Measurements from ENCODE around the gene CYTIP. TPM values are rescaled to one million over a fixed set of nuclear protein-coding genes. Genes with fewer than 3 reads are reported as not detected.

Gene CYTIP
- polyA plus RNA-seq, 12 donors: 0.17 to 4.4 (median 0.63) TPM; not detected in 2

DNA sequence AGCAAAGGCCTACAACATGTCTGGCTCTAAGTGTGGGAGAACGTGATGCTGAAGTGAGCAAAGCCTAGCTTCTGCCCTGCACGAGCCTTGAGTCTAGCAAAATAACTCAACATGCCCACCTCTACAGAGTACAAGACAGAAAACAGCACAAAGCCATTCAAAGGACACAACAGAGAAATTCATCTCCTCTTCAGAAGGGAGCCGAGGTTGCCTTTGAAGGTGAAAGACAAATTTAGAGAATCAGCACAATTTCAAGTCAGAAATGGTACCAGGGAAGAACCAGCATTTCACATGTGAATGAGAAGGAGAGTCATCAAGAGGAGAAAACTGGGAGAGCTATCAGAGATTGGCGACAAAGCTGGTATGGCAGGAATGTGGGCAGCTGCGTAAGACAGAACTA is 21.7 kb upstream of the CYTIP start:
- no peak for DNase-seq

DNA sequence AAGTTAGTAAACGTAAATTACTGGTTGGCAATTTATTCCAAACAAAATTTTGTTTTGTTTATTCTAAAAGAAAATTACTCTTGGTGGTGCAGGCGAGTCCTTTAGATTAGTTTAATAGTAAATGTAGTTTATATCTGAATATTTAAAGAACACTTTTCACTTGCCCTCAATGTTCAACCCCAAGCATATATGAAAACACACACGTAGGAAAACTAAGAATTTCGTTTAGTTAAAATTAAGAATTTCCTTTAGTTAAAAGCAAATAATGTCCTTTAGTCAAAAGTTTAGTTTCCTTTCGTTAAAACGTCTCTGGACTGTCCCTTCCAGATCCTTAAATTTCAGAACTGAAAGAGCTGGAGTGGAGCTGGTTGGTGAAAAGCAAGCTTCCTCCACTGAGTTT is 19.1 kb upstream of the CYTIP start:
- no peak for DNase-seq

DNA sequence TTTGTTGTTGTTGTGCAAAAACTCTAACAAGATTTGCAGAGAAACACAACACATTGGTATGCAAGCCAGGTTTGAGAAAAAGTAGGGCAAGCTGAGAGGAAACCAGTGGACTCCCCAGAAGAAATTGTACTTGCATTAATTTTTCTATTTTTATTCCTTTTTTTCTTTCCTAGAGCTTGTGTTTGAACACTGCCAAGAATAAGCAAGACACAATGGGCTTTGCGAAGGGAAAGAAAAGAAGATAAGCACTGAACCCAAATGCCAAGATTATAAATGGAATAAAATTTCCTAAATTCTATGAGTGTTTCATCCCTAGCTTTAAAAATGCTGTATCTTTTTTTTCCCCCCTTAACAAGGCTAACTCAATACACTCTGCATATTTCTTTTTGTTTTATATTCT is 17.0 kb upstream of the CYTIP start:
- DNase-seq: no peak

DNA sequence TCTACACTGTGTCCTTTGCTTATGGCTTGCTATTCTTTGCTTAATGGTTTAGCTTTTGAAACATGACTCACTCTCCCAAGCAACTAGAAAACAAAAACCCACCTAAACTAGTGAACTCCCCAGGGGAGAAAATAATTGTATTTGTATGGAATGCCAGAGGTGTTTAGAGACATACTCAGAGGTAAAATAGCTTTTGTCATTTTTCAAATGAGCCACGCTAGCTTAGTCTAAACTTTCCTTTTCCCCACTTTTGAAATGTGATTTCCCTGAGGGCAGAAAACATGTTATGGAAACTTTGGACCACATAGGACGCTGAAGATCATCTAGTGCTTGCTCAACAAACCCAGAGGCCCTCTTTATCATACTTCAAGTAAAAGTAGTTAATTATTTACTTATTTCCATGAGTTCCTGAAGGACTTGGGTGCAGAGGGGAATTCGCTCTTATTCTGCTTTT is 16.5 kb upstream of the CYTIP start:
- no peak for DNase-seq

DNA sequence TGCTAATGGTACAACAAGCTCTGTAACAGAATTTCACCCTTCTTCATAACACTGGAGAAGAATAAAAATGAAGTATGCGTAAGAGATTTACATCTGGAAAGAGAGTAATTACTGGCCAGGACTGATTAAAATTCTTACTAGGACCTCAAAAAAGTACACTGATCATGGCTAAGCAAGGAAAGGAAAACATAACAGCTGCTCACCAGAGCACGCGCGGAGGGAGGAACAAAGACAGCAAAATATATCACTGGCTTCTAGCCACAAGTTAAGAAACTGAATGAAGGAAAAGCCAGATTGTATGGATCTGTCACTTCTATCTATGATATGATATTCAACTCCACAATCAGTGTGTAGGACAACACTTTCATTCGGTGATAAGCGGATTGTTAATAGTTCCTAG is 15.6 kb upstream of the CYTIP start:
- DNase-seq: no peak

DNA sequence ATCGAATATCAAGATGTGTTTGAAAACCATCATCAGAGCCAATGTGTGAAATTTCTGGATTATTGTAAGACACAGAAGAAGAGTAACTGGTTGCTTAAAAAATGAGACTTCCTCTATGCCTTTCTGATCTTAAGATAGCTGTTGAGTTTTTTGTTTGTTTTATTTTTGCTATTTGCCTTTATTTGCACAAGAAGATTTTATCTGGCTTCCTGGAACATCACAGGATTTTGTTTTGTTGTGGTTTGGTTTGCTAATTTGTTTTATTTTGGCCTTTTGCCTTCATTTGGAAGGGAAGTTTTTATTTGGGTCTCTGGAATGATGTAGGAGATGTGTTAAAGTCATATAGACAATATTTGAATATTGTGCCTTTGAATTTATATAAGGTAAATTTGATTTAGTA is 3.9 kb upstream of the CYTIP start:
- DNase-seq: no peak

DNA sequence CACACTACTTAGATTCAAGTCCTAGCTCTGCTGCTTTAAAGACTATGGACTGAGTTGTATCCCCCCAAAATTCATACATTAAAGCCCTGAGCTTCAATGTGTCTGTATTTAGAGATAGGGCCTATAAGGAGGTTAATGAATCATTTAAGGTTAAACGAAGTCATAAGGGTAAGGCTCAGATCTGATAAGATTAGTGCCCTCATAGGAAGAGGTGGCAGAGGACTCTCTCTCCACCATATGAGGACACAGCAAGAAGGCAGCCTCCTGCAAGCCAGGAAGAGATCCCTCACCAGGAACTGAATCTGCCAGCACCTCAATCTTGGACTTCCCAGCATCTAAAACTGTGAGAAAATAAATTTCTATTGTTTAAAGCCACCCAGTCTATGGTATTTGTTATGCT is 3.1 kb upstream of the CYTIP start:
- DNase-seq: no peak

DNA sequence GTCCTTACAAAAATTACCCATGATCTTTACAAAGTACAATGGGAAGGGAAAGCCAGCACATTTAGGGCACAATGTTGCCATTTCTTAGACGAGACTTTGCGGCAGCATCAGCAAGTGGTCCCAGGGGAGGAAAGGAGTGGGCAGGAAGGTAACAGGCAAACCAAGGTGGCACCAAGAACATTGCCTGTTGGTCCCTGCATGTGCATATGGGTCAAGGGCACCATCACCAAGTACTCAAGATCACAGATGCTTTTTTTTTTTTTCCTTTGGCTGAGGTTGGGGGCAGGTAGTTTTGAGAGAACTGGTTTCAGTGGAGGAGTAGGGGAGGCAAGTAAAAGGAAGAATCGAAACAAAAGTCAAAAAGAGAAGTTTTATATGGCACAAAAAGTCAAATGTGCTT is 752 bp upstream of the CYTIP start:
- DNase-seq: no peak

DNA sequence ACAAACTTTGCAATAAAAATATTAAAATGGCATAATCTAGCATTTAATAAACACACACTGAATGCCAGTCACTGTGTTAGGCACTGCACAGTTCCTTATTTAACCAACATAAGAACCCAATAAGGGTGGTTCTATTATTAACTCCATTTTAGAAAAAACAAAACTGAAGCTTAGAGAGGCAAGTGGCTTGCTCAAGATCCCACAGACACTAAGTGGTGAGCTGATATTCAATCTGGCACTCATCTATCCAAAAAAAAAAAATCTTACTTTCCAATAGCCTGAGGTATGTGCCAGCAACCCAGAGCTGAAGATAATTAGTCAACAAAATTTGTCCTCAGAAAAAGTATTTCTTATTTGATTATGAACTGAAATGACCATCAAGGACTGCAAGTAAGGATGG is 799 bp downstream of the CYTIP start:
- DNase-seq: no peak

DNA sequence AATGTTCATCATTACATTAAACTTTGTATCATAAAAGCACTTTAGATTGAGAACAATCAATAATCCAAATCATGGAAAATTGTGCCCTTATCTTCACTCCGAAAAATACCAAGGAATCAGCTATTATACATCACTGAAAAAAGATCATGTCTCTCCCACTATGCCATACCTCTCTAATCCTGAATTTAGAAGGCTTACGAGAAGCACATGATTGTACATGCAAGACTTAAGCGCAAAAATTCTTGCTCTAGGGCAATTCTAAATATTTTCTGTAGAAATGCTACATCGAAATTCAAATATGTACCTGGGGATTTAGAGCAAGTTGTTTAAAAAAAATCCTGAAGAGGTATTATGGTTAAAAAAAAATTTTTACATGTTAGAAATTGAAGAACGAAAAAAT is 1.3 kb downstream of the CYTIP start:
- no peak for DNase-seq

DNA sequence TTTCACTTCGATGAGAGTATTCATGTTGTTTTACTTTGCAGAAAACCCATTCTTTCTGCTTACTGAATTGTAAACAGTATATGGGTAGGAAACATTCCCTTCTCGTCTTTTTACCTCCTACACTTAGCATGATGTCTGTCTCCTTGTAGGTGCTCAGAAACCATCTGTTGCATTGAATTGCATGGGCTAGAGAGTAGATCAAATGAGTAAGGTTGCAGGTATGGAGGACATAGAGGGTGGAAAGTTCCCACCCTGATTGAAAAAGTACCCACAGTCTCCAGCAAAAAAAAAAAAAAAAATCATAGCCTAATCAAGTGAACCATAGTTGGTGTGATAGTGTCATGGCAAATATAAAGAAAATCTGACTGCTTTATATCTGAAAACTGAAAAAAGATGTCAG is 1.7 kb downstream of the CYTIP start:
- no peak for DNase-seq

DNA sequence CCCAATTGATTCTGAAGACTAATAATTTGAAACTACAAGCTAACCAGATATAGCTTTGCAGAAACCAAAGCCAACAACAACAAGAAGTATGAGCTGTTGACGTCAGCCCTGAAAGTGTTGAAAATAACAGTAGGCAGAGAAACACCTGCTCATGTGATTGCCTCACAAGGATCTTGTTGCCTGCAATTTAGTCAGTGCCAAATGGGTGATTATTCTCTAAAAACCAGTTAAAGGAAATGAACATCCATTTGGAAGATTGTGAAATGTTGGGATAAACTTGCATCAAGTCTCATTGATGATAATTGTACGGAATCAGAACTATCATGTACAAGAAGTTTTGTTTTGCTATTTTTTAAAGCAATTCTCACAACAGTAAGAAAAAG is 2.8 kb downstream of the CYTIP start:
- DNase-seq: no peak

DNA sequence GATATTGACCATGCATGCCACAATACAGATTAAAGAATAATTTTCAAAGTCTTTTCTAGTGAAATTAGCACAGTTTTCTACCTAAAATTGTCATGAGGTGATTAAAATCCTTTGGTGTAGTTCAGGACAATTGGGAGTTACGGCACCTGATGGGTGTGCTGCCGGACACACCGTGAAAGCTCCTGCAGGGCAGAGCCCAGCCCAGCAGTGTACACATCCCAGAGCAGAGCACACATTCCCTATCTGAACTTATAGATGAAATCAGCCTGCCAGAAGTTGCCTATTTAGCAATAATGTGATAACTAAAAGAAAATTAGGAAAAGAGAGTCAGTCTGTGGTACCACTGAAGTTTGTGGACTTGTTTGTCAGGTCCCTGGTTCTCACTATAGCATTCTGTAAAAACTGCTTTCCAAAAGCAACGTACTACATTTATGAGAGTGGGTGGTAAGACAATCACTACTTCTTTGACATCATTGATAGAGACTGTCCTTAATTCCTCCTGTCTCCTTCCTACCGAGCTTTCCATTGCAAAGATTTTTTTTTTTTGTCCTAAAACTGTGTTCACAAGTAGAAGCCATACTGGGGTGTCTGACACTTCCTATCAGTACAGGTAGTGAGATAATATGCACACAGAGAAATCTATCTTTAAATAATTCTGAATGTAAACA is 3.4 kb downstream of the CYTIP start:
- no peak for DNase-seq

DNA sequence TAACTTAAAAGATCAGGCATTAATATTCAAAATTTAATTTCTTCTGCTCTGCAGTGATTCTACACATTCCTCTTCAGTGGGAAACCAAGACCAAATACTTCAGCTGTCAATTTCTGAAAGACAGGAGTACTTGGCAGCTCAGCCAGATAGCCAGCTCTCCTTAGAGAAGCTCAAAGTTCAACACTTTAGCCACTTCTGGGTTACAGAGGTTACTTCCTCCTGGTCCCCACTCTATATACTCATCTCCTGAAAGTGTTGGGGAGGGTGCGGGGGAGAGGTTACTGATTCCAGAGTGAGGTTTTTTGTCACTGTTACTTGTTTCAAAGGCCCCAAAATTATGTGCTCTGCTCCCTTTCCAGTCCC is 4.1 kb downstream of the CYTIP start:
- DNase-seq: no peak

DNA sequence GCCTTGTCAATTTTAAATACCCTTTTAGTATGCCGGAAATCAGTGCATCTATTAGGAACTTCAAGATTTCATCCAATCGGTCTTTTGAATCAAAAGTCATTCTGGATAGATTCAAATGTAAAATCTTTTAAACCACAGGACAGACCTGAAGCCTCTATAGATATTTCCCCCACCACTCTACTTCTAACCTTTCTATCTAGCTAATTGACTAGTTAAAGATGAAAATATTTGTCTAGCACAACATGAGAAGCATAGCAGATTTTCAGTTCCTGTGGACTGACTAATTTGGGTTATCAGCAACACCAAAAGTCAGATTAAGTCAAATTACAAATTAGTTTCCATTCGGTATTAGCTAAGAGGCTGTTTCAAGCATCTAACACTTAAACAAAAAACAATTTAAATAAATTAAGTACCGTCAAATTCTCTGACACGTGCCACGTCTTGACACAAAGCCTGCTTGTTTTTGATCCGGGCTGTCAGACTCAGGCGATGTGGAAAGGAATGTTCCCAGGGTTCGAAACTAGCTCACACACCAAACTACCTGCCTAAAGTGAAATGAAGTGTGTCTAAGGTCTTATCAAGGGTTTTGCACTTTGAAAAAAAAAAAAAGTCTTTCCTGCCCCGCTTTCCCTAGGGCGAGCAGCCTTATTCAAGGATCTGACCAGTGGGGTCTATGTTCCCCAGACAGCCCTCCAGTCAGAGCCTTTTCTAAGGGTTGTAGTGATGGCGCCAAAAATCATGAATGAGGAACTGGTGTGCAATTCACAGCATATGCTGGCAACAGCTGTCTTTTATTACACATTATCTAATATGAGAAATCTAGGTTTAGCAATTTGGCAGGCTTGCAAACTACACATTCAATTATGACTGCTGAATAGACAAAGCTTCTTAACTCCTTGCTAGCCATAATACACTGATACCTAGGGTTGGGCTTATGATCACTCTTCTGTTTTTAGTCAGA is 4.7 kb downstream of the CYTIP start:
- no peak for DNase-seq

DNA sequence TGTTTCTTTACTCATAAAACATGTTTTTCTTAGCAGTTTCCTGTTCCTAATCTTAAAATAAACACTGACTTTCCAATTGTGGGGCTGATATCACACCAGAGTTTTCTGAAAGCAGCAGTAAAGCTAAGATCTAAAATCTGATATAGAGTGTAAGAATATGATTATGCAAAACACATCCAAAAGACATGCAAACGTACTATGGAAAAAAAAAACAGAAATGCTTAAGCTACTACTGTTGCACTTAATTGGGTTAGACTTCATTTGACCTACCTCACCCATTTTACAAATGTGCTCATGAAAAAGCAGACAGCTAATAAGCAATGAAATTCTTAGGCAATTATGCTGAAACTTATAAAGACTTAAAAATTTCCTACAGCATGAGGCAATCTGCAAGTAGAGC is 10.5 kb downstream of the CYTIP start:
- DNase-seq: no peak

DNA sequence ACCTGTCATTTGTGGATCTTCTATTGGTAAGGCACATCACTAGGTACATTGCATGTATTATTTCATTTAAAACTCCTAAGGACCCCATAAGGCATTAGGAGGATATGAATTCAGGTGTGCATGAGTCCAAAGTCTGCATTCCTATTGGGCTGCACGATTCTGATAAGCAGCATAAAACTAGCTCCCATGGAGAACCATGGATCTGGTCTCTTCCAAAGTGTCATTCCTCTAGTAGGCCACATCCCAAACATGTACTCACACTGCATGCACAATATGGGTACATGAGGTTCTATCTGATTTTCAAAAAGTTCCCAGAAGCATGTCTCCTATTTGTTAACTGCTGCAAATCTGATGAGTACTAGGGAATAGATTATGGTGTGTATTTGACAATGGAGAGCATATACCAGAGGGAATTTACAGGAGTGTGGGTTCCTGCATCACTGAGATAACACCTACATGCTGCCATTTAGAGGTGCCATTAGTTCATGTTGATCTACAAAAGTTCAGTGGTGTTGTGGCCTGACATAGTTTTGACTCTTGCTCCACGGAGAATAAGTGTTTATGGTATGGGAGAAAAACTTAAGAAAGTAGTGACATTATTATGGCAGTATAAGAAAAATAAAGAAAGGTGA is 11.3 kb downstream of the CYTIP start:
- DNase-seq: no peak

DNA sequence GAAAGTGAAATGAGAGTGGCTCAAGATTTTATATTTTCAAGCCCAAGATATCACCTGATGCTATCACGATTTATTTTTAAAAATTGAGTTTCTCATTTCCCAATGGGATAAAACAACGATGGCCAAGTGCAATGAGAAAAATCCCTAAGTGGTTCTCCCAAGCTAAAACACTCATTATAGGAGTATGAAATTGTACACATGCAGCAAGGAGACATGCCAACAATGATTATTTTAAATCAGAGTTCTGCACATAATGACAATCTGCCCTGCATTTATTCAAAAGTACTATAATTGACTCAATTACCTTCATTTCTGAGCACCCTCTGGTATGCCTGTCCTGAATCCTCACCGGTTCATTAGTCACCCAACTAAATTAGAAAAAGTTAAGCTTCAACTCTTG is 12.7 kb downstream of the CYTIP start:
- no peak for DNase-seq

DNA sequence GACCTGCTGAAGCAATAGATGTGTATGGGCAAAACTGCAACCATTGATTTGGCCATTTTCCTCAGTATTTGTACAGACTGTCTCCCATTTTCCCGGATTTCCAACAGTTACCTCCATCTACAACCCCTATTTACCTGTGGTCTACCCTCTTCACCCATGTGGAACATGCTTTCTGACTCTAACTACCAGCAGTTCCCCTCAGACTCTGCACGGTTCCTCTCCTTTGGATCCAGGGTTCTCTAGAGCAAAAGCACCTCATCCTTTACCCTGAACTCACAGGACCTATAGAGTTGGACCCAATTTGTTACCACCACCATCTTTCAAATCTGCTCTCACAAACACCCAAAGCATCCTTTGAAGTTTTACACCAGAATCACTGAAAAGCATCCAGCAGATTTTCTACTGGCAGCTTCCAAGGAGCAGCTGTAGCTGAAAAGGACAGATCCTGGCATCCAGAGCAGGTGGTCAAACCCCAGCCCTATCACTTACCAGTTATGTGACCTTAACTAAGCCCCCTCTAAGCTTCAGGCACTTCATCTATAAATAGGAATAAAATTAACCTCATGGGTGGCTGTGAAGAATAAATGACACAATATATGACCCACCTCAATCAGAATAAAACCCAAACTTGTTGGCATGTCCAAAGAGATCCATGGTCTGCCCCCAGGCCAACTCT is 15.3 kb downstream of the CYTIP start:
- DNase-seq: no peak

DNA sequence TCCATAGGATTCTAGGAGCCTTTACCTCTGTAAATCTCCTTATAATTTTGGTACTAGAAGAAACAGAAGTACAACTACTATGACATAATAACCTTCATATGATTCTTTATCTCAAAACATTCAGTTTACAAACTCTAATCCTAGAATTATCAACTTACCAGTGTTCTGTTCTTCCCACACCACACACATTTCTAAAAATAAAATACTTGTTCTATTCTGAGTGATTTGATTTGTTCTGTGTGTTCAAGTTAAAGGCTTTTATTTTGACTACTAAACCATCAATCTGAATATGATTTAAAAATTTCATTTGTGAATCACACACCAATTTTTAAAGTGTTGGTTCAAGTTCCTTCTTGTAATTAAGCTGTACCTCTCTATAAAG is 16.0 kb downstream of the CYTIP start:
- no peak for DNase-seq

DNA sequence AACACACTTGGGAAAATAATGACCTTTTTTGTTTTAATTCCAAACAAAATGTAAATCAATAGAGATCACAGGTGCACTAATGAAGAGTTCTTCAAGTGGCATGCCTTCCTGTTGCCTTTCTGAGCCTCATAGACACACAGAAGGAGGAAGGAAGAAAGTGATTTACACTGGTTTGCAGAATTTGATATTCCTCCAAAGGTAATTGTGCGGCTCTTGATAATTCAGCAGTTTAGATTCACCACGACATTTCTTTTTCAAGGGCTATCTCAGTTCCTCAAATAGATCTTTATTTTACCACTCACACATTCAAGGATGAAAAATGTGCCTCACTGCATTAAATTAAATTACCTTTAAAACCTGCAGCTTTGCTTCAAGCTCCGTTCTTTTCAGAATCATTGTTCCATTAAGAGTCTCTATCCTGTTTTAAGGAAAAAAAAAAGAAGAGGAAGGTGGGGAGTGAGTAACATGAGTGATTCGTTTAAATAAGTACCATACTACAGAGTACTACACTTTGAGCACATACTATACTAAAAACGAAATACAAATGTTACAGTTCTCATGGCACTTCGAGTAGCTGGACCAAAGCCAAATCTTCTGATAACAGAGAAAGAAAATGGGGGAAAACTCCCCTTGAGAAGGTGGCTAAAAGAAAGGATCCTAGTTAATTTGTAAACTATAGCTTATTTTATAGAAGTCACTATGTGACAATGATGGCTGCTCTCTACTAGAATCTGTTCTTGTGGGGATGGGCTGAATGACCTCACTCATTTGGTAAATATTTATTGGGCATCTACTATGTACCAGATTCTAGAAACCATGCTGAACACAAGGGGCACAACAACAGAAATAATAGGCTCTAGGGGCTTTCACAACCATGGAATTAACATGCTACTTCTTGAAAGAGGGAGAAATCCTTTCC is 16.6 kb downstream of the CYTIP start:
- DNase-seq: no peak

Data from muscle of arm (tissue), 12 donors.